Mesothelial cell of epicardium (in vitro differentiated cells): Measurements from ENCODE around the gene TCF4. TPM values are rescaled to one million over a fixed set of nuclear protein-coding genes. Genes with fewer than 3 reads are reported as not detected.
A peak's percentile ranks its signal among the peaks of the same experiment; 100 is the strongest.

Source experiments
- DNase-seq, 2 experiments: peaks; one replicate each; pipeline ENCODE4 v3.0.0; 2021; ENCODE audit warnings: low spot score in 2 of 2; ENCODE audit not compliant: unreplicated experiment in 2 of 2
- H3K27ac Mint-ChIP-seq: 2 replicates; pipeline ENCODE4 v1.8.0; 2021; ENCODE audit warnings: mixed read lengths
- H3K27me3 Mint-ChIP-seq: 2 replicates; pipeline ENCODE4 v1.8.0; 2021; ENCODE audit warnings: low read depth, mixed read lengths
- H3K36me3 Mint-ChIP-seq: 2 replicates; pipeline ENCODE4 v1.8.0; 2021; ENCODE audit warnings: mixed read lengths
- H3K4me1 Mint-ChIP-seq: 2 replicates; pipeline ENCODE4 v1.8.0; 2021; ENCODE audit warnings: mixed read lengths
- H3K4me3 Mint-ChIP-seq: 2 replicates; pipeline ENCODE4 v1.8.0; 2021; ENCODE audit warnings: mild to moderate bottlenecking, moderate library complexity, mixed read lengths
- H3K9me3 Mint-ChIP-seq: 2 replicates; pipeline ENCODE4 v1.8.0; 2021; ENCODE audit warnings: mixed read lengths
- total RNA-seq: library from RNA; stranded (reverse); gene quantifications from 3 replicates; pipeline ENCODE4 v1.2.1, GENCODE V29; 2021
- TF ChIP-seq, protein P1 (sequence below): fragments of 200-600 bp; sonication (generic); IDR thresholded peaks from one replicate; pipeline ENCODE4 v1.5.0; 2021; ENCODE audit warnings: antibody characterized with exemption; ENCODE audit not compliant: unreplicated experiment

TCF4 gene
- total RNA-seq, 1 donor from 2014 or later = 224 TPM

DNA sequence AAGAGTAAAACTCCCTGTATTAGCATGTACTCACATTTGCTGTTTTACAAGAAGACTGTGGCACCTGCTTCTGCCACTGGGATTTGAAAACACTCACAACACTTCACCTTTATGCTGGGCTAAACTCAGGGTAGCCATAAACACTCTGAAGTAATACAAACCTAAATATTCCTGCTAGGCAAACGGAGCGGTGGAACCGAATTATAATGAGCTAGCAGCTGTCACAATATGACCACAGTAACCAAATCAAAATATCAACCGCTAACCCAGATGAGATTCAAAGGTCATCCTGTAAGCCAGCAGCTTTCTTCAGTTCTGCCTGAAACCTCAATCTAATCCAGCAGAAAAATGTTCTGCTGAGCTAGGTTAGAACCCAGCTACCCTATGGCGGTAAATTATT is 132.1 kb downstream of the TCF4 start:
- Mint-ChIP-seq H3K4me3 (no peak overlapping the region), H3K27me3 (no peaks in the 10 kb centered on the region), H3K27ac (no peak overlapping the region), H3K36me3 (peaks cover 5% of the 10 kb centered on the region), H3K9me3 (no peaks in the 10 kb centered on the region), H3K4me1 (peaks cover 55% of the 10 kb centered on the region)
- TF ChIP-seq, protein P1, sequence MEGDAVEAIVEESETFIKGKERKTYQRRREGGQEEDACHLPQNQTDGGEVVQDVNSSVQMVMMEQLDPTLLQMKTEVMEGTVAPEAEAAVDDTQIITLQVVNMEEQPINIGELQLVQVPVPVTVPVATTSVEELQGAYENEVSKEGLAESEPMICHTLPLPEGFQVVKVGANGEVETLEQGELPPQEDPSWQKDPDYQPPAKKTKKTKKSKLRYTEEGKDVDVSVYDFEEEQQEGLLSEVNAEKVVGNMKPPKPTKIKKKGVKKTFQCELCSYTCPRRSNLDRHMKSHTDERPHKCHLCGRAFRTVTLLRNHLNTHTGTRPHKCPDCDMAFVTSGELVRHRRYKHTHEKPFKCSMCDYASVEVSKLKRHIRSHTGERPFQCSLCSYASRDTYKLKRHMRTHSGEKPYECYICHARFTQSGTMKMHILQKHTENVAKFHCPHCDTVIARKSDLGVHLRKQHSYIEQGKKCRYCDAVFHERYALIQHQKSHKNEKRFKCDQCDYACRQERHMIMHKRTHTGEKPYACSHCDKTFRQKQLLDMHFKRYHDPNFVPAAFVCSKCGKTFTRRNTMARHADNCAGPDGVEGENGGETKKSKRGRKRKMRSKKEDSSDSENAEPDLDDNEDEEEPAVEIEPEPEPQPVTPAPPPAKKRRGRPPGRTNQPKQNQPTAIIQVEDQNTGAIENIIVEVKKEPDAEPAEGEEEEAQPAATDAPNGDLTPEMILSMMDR = no peak
- DNase-seq = no peak

GRCh38 chr18:55453186-55453585 is 134.8 kb downstream of the TCF4 start:
- no peak for DNase-seq
- TF ChIP-seq, protein P1 = no peak
- no peak overlapping the region for H3K4me3 Mint-ChIP-seq
- H3K27me3 Mint-ChIP-seq = no peaks in the 10 kb centered on the region
- H3K27ac Mint-ChIP-seq = peak overlapping the region; percentile 66
- H3K9me3 Mint-ChIP-seq = no peaks in the 10 kb centered on the region
- H3K36me3 Mint-ChIP-seq = no peaks in the 10 kb centered on the region
- peaks cover 41% of the 10 kb centered on the region for H3K4me1 Mint-ChIP-seq

GRCh38 chr18:55452123-55452611 is 135.8 kb downstream of the TCF4 start:
- DNase-seq = no peak
- Mint-ChIP-seq H3K27ac (peak overlapping the region; percentile 24), H3K4me3 (no peak overlapping the region), H3K27me3 (no peaks in the 10 kb centered on the region), H3K4me1 (peaks cover 37% of the 10 kb centered on the region), H3K9me3 (no peaks in the 10 kb centered on the region), H3K36me3 (no peaks in the 10 kb centered on the region)
- TF ChIP-seq, protein P1 = no peak

- Mint-ChIP-seq H3K9me3 (peaks cover 10% of the 10 kb centered on the region), H3K4me3 (no peak overlapping the region), H3K27me3 (no peaks in the 10 kb centered on the region), H3K36me3 (peaks cover 12% of the 10 kb centered on the region), H3K4me1 (peaks cover 30% of the 10 kb centered on the region), H3K27ac (no peak overlapping the region)
- DNase-seq = no peak
- TF ChIP-seq, protein P1 = no peak
Observed at GRCh38 chr18:55449412-55450140, 138.4 kb downstream of the TCF4 start.

DNA sequence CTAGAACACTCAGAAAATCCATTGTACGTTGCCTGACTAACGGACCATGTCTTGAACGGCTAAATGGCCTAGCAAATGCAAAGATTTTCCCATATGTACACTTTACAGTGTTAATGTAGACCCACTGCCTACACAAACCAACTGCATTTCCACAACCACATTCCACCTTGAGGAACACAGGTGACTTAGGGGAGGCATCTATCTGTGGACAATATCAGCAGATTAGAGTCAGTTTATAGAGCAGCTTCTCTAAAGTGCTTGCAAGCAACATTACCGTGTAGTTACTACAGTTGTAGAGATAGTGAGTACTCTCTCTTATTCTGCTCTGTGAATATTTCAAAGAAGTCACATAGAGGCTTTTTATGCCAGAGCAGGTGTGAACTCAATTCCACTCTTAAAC is 139.6 kb downstream of the TCF4 start:
- no peaks in the 10 kb centered on the region for H3K27me3 Mint-ChIP-seq
- H3K4me1 Mint-ChIP-seq = peaks cover 25% of the 10 kb centered on the region
- peaks cover 18% of the 10 kb centered on the region for H3K36me3 Mint-ChIP-seq
- no peak for DNase-seq
- TF ChIP-seq, protein P1 = no peak
- H3K4me3 Mint-ChIP-seq = no peak overlapping the region
- H3K9me3 Mint-ChIP-seq = peaks cover 14% of the 10 kb centered on the region
- H3K27ac Mint-ChIP-seq = no peak overlapping the region
